Activated T-cell treated with anti-CD3 and anti-CD28 coated beads, Interleukin-2, amount 50 U/mL, for 1 hour (primary cell): ENCODE data around the gene SCGB1D4.
"Not testable (repeated sequence)": the region's sequence is repeated elsewhere in the genome, so short reads cannot be mapped to it uniquely, and the experiment has no call there.

ENCODE experiments used
- DNase-seq: peaks from one replicate; pipeline ENCODE4 v3.0.0-alpha.2; 2020

Gene SCGB1D4, protein sequence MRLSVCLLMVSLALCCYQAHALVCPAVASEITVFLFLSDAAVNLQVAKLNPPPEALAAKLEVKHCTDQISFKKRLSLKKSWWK

DNA sequence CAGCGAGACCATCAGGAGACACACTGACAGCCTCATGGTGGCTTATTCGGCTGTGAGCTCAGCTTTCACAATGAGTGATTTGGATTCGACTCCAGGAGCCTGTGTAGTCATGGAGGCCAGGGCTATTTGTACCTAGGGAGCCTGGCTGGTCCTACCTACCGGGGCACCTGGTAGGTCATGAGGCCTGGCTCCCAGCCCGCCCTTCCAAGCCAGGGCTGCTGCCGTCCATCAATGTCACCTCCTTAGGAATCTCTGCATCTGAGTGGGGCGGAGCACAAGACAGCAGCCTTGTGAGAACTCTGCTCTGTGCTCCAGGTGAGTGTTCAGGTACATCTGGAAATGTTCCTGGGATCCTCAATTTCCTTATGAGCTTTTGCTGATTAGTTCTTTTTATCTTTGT lies at the start of gene SCGB1D4:
Gene SCGB1D4, minus strand, starts transcription at position 101 of the 400 bp plus-strand sequence. Its CDS starts 65 bp downstream, at position 36.
- no peak for DNase-seq

DNA sequence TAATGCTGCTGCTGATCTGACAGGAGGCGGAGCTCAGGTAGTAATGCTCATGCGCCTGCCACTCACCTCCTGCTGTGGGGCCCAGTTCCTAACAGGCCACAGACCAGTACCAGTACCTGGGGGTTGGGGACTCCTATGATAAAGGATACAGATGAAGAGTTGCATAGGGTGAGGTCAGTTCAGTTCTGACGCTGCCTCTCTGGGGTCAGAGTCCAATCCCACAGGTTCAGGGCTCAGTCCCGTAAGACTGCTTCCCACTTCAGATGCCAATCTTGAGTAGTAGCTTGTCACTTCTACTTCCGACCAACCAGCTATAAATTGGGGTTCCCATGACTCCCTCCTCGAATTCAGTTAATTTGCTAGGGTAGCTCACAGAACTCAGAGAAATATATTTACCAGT lies 47.0 kb upstream of the SCGB1D4 start:
- DNase-seq, result no peak

DNA sequence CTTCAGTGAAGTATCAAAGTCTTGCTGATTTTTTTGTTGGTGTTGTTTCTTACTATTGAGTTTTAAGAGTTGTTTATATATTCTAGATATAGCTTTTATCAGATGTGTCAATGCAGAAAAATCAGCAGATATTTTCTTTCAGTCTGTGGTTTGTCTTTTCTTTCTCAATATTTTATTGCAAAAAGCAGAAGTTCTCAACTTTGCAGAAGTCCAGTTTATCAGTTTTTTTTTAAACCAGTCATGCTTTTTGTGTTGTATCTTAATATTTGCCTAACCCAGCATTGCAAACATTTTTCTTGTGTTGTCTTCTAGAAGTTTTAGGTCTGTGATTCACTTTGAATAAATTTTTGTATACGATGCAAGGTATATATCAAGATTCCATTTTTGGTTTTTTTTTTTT lies 45.3 kb upstream of the SCGB1D4 start:
- no peak for DNase-seq

DNA sequence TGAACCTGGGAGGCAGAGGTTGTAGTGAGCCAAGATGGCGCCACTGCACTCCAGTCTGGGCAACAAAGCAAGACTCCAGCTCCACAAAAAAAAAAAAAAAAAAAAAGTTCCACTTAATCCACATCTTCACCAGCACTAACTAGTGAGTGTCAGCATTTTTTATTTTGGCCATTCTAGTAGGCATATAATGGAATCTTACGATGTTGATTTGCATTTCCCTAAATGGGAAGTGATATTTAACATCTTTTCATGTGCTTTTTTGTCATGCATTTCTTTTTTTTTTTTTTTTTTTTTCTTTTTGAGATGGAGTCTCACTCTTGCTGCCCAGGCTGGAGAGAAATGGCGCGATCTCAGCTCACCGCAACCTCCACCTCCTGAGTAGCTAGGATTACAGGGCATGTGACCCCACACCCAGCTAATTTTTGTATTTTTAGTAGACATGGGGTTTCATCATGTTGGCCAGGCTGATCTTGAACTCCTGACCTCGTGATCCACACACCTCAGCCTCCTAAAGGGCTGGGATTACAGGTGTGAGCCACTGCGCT lies 44.8 kb upstream of the SCGB1D4 start:
- DNase-seq, result not testable (repeated sequence)

DNA sequence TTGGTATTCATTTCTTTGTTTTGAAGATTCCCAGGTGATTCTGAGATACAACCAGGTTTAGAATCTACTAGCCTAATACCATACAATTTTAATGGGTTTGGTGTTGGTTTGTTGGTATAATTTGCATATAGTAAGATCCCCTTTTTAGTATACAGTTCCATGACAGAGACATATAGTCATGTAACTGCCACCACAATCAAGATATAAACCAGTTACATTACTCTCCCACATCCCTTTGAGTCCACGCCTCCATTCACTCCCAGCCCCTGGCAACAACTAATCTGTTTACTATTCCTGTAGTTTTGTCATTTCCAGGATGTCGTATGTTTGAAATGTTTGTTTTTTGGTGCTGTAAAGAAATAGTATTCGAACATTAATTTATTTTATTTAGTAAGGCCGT lies 42.7 kb upstream of the SCGB1D4 start:
- no peak for DNase-seq

DNA sequence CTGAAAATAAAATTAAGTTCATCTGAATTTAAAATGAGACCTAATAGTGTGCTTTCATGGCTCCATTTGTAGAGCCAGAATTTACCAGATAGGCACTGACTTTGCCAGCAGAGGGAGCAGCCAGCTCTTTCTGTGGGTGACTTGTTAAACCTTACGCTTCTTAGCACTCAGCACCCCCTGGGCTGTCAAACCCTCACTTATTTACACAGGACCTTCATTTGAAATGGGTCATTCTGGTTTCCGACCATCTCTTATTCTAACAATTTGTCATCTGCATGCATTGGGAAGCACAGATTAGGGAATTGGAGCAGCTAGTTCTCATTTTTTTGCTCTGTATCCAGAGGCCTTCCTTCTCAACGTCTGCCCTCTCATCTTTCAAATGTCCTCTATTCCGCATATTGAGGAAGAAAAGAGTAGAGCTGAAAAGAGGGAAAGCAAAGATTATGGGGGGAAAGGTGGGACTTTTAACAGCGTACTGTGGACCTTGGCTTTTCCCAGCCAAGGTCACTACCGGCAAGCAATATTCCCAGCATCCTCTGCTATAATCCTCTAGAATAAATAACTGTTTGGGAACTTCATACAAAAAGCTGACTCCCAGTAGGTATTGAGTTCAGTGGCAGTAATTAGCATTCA lies 41.5 kb upstream of the SCGB1D4 start:
- peak; percentile 46 for DNase-seq

DNA sequence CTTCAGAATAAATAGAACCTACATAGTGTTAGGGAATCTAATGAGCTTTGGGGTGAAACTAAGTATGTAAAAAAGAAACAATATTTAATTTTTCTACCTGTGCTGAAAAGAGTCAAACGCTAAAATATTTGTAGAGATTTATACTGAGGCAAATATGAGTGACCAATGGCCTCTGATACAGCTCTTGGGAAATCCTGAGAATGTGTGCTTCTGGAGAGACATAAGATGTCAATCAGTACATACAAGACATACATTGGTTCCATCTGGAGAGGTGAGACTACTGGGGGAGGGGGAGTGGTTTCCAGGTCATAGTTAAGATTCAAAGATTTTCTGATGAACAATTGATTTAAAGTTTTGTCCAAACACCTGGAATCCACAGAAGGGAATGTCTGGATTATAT lies 39.3 kb upstream of the SCGB1D4 start:
- DNase-seq, result no peak

DNA sequence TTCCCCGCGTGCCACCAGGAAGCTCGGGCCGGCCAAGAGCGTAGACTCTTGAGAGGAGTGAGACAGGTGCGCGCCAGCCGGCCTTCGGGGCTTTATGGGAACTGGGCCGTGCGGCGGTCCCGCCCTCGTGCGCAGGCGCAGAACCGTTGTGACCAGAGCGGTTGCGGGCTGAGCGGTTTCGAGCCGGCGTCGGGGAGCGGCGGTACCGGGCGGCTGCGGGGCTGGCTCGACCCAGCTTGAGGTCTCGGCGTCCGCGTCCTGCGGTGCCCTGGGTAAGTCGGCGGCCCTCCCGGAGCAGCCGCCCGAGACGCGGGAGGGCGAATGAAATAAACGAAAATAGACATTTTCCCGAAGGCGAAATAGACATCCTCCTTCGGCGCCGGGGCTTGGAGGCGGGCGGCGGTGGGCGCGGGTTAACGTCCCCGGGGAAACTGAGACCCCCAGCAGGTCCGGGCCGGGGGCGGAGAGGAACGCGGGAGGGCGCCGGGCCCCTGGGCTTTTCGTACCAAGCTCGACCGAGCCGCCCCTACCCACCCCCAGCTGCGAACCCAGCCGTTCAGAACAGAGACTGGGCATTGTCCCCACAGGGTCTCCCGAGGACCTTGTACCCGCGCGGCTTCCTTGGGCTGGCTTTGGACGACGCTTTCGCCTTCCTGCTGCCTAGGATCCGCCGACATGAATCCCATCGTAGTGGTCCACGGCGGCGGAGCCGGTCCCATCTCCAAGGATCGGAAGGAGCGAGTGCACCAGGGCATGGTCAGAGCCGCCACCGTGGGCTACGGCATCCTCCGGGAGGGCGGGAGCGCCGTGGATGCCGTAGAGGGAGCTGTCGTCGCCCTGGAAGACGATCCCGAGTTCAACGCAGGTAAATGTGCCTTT lies 38.7 kb upstream of the SCGB1D4 start, which contains the start of gene ASRGL1:
Gene ASRGL1, plus strand, starts transcription at position 146 of the 879 bp plus-strand sequence. Its CDS starts 530 bp downstream, at position 676.
- DNase-seq, result peak; percentile 77

DNA sequence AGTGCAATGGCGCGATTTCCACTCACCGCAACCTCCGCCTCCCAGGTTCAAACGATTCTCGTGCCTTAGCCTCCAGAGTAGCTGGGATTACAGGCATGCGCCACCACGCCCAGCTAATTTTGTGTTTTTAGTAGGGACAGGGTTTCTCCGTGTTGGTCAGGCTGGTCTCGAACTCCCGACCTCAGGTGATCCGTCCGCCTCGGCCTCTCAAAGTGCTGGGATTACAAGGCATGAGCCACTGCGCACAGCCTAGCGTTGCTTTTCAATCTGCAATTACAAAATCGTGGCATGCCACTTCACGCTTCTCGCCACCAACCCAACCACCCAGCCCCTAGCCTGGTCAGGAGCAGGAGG lies 38.1 kb upstream of the SCGB1D4 start:
- DNase-seq, result not testable (repeated sequence)

DNA sequence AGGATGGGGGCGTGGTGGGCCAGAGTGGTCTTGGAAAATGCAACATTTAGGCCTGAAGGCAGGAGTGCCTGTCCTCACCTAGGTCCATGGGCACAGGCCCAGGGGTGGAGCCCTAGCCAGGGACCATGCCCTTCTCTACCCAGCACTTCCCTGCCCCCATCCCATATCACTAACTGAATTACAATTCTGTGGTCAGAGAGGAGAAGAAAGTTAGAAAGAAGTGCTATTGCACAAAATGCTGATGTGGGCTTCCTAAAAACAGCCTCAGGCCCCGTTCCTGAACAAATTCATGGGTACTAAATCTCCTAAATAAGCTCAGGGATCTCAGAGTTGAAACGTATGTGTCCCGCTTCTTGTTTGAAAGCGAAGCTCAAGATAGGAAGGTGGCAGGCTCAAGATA lies 34.9 kb upstream of the SCGB1D4 start:
- no peak for DNase-seq

DNA sequence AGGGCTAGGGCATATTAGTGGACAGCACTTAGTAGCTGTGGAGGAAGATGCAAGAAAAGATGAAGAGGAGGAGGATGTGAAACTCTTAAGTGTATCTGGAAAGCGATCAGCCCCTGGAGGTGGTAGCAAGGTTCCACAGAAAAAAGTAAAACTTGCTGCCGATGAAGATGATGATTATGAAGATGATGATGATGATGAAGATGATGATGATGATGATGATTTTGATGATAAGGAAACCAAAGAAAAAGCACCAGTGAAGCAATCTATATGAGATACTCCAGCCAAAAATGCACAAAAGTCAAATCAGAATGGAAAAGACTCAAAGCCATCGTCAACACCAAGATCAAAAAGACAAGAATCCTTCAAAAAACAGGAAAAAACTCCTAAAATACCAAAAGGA lies 32.4 kb upstream of the SCGB1D4 start:
- not testable (repeated sequence) for DNase-seq

DNA sequence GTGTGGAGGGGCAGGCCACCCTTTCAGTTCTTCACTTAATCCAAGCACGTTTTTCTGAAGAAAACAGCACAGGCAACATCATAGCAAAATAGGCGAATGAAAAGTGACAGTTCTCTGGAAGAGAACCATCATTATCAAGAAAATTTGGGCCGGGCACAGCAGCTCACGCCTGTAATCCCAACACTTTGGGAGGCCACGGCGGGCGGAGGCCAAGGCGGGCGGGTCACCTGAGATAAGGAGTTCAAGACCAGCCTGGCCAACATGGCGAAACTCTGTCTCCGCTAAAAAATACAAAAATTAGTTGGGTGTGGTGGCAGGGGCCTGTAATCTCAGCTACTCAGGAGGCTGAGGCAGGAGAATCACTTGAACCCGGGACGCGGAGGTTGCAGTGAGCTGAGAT lies 28.7 kb upstream of the SCGB1D4 start:
- DNase-seq, result not testable (repeated sequence)

DNA sequence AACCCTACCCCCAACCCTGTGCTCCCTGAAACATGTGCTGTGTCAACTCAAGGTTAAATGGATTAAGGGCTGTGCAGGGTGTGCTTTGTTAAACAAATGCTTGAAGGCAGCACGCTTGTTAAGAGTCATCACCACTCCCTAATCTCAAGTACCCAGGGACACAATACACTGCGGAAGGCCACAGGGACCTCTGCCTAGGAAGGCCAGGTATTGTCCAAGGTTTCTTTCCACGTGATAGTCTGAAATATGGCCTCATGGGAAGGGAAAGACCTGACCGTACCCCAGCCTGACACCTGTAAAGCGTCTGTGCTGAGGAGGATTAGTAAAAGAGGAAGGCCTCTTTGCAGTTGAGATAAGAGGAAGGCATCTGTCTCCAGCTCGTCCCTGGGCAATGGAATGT lies 27.8 kb upstream of the SCGB1D4 start:
- DNase-seq, result not testable (repeated sequence)

DNA sequence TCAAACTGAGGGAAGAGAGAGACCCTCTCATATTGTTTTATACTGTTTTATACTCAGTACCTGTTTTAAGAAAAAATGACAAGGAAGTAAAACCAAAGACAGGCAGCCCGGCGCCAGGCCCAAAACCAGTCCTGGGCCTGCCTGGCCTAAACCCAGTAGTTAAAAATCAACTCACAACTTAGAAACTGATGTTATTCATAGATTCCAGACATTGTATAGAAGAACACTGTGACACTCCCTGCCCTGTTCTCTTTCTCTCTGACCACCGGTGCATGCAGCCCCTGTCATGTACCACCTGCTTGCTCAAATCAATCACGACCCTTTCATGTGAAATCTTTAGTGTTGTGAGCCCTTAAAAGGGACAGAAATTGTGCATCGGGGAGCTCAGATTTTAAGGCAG lies 26.9 kb upstream of the SCGB1D4 start:
- not testable (repeated sequence) for DNase-seq

DNA sequence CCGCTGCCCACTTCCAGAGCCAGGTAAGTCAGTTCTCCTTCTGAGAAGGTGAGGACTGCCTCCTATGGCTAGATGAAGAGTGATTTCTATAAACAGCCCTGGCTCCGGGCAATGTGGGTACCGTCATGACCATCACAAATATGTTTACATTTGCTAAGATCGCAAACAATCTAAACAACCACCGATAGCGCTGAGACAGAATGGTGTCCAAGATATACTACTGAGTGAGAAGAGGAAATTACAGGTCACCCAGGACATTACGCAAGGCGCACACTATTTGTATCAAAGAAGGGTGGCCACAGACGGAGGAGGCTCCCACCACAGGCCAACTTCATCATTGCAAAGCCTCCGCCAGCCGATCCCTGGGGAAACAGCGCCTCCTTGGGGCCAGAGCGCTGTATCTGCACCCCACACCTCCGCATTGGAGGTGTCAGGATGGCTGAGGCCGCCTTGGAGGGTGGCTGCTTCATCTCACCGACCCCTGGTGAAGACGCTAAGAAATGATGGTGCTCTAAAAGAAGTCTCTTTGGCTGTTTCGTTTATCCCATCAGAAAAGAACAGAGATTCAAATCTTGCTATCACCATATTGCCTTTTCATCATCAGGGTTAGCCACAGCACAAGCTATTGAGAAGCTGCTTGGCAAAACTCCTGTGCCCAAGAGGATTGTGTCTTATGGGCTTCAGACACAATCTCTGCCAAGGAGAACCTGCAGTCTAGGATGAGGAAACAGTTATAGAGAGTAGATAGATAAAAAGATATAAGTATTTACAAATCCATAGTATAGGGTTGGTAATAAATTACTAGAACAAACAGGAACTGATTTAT lies 26.1 kb upstream of the SCGB1D4 start:
- peak; percentile 40 for DNase-seq

DNA sequence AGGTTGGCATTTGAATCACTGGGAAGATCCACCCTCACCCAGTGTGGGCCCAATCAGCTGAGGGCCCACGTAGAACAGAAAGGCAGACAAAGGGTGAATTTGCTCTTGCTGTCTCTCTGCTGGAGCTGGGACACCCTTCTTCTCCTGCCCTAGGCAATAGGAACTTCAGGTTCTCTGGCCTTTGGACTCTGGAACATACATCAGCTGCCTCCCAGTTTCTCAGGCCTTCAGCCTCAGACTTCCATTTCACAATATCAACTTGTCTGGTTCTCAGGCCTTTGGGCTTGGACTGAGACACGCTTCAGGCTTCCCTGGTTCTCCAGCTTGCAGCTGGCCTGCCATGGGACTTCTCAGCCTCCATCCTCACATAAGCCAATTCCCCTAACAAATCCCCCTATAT lies 23.6 kb upstream of the SCGB1D4 start:
- DNase-seq, result no peak

DNA sequence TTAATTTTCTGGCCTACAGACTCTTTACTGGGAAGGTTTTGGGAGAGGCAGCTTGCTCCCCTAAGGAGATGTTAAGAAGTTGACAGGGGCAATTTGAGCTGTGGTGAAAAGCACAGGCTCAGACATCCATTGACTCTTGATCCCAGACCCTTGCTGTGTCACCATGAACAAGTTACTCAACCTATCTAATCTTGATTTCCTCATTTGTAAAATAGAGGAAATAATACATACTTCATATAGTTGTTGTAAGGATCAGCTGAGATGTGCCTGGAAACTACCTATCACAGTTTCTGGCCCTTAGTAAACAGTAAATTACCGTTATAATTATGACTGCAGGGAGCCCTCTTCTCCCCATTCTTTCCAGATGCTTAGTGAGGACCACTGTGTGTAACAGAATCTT lies 16.6 kb upstream of the SCGB1D4 start:
- no peak for DNase-seq

DNA sequence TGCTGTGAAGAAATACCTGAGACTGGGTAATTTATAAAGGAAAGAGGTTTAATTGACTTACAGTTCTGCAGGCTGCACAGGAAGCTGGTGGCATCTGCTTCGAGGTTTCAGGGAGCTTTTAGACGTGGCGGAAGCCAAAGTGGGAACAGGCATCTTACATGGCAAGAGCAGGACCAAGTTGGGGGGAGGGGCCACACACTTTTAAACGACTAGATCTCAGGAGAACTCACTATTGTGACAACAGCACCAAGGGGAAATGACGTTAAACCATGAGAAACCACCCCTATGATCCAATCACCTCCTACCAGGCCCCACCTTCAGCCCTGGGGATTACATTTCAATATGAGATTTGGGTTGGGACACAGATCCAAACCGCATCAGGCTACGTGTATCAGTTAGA lies 11.1 kb upstream of the SCGB1D4 start:
- no peak for DNase-seq

DNA sequence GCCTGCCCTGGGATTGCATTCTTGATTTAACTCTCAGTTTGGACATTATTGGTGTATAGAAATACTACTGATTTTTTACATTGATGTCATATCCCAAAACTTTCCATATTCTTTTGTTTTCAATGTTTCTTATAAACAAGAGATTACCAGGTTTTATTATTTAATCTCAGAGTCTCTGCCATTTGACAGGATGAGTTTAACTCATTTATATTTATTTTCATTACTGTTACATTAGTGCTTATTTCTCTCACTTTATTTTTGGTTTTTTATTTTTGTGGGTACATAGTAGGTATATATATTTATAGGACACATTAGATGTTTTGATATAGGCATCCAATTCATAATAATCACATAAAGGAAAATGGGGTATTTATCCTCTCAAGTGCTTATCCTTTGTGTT lies 9.1 kb upstream of the SCGB1D4 start:
- DNase-seq, result no peak

DNA sequence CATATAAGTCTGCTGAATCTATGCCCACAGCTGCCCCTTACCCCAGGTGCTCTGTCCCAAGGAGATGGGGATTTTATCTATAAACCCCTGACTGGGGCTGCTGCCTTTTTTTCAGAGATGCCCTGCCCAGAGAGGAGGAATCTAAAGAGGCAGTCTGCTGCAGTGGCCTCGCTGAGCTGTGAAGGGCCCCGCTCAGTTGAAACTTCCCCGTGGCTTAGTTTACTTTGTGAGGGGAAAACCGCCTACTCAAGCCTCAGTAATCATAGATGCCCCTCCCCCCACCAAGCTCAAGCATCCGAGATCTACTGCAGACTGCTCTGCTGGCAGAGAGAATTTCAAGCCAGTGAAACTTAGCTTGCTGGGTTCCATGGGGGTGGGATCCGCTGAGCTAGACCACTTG lies 7.4 kb upstream of the SCGB1D4 start:
- no peak for DNase-seq

DNA sequence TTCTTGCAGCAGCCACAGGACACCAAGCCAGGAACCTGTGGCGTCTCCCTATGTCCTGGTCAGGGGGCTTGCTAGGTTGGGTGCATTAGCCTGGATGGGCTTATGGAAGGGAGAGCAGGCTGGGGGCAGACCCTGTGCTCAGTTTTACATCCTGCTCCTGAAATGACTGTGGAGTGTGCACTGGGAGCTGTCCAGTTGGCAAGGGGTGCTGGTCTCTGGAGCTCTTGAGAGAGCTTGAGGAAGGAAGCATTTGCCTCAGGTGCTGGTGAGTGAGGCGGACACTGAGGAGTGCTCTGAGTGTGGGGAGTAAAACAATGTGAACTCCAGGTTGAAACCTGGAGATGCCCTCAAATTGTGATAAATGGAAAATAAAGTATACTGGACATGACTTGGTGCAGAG lies 3.4 kb downstream of the SCGB1D4 start:
- no peak for DNase-seq

DNA sequence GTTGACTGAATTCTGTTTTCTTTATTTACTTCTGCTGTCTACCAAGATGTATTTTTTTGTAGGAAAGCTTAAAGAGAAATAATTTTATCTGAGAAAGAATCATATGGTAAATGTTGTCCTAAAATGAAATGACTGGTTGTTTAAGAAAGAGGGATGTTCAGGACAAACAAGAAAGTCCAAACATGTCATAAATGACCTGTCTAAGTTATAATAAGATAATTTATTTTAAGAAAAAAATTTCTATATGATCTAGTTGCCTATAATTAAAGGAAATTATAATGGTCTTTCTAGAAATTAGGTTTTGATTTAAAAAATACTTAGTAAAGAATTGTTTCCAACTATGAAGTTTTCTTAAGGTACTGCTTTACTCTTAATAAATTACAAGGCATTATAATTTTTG lies 18.4 kb downstream of the SCGB1D4 start:
- DNase-seq, result no peak

DNA sequence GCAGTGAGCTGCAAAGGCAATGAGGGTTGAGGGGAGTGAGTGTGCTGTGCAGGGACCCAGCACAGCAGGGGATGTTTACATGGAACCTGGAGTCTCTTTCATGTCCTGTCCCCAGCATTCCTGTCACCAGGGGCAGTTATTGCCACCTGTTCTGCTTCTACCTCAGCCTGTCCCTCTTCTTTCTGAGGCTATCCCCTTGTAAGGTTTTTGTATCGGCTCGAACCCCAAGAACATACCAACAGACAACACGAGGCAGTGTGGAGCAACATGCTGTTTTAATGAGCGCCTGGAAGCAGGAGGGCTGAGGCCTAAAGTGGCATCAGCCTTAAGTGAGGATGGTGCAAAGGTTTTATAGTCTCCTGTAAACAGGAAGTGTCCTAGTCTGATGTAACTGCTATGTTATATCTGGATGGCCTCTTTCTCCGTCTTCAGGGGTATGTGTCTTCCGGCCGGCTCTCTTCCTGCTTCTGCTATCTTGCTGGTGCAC lies 25.0 kb downstream of the SCGB1D4 start:
- no peak for DNase-seq
